Smooth muscle cell (in vitro differentiated cells): ENCODE results near the gene BLOC1S4. TPM values are rescaled to one million over a fixed set of nuclear protein-coding genes. Genes with fewer than 3 reads are reported as not detected.
"Not testable (repeated sequence)": the region's sequence is repeated elsewhere in the genome, so short reads cannot be mapped to it uniquely, and the experiment has no call there.

ENCODE experiments used
- DNase-seq: peaks from one replicate; lab custom pipeline; 2025; ENCODE audit not compliant: unreplicated experiment; lab: John Stamatoyannopoulos, UW
- H2AFZ ChIP-seq: fragments of 200-600 bp; sonication (generic); 2 replicates; pipeline ENCODE4 v1.6.0; 2016; ENCODE audit warnings: antibody characterized with exemption, low read depth, mild to moderate bottlenecking
- H3F3A ChIP-seq: fragments of 200-600 bp; sonication (generic); 2 replicates; pipeline ENCODE4 v1.6.0; 2017; ENCODE audit warnings: antibody characterized with exemption, low read depth
- H3K27ac ChIP-seq: fragments of 200-600 bp; sonication (generic); 2 replicates; pipeline ENCODE4 v1.5.1; 2016; ENCODE audit warnings: low read depth, mild to moderate bottlenecking
- H3K27me3 ChIP-seq: fragments of 200-600 bp; sonication (generic); 2 replicates; pipeline ENCODE4 v1.6.1; 2016; ENCODE audit warnings: low read depth, mild to moderate bottlenecking
- H3K36me3 ChIP-seq: fragments of 200-600 bp; sonication (generic); 2 replicates; pipeline ENCODE4 v1.5.1; 2016; ENCODE audit warnings: low read depth
- H3K4me1 ChIP-seq: fragments of 200-600 bp; sonication (generic); 2 replicates; pipeline ENCODE4 v1.5.1; 2016; ENCODE audit warnings: low read depth
- H3K4me2 ChIP-seq: fragments of 200-600 bp; sonication (generic); 2 replicates; pipeline ENCODE4 v1.6.0; 2016; ENCODE audit warnings: mild to moderate bottlenecking
- H3K4me3 ChIP-seq: fragments of 200-600 bp; sonication (generic); 2 replicates; pipeline ENCODE4 v1.5.1; 2016; ENCODE audit warnings: mild to moderate bottlenecking
- H3K79me2 ChIP-seq: fragments of 200-600 bp; sonication (generic); 2 replicates; pipeline ENCODE4 v1.6.0; 2016; ENCODE audit warnings: low read depth, mild to moderate bottlenecking
- H3K9ac ChIP-seq: fragments of 200-600 bp; sonication (generic); 2 replicates; pipeline ENCODE4 v1.6.0; 2016; ENCODE audit warnings: low read depth
- H3K9me3 ChIP-seq: fragments of 200-600 bp; sonication (generic); replicated peaks from 2 replicates; pipeline ENCODE4 v1.5.1; 2016; ENCODE audit warnings: low read depth
- H4K20me1 ChIP-seq: fragments of 200-600 bp; sonication (generic); 2 replicates; pipeline ENCODE4 v1.6.0; 2016; ENCODE audit warnings: low read depth
- WGBS: methylation state at CpG from one replicate; pipeline ENCODE4 v1.1.7; 2016; ENCODE audit warnings: low lambda C conversion rate; 5-methylcytosine and 5-hydroxymethylcytosine counted together
- polyA plus RNA-seq: library from polyadenylated mRNA; unstranded; fragments of >200 nt; fragmentation: Nextera tagmentation; extraction: Ambion mirVana; gene quantifications from 2 replicates; pipeline ENCODE4 v1.2.1, GENCODE V29; 2016
- total RNA-seq: library from RNA; depleted of rRNA; stranded (reverse); fragments of >200 nt; gene quantifications from 2 replicates; pipeline ENCODE4 v1.2.3, GENCODE V29; 2014
- TF ChIP-seq, protein P1 (sequence below): fragments of 200-600 bp; sonication (generic); IDR thresholded peaks from 2 replicates; pipeline ENCODE4 v1.5.1; 2017; ENCODE audit warnings: borderline replicate concordance, mild to moderate bottlenecking, antibody characterized with exemption; ENCODE audit not compliant: insufficient read depth, poor library complexity, severe bottlenecking

BLOC1S4 gene
- total and polyA plus RNA-seq, 2 experiments from 2014 or later, result 21.8 to 41.8 TPM

DNA sequence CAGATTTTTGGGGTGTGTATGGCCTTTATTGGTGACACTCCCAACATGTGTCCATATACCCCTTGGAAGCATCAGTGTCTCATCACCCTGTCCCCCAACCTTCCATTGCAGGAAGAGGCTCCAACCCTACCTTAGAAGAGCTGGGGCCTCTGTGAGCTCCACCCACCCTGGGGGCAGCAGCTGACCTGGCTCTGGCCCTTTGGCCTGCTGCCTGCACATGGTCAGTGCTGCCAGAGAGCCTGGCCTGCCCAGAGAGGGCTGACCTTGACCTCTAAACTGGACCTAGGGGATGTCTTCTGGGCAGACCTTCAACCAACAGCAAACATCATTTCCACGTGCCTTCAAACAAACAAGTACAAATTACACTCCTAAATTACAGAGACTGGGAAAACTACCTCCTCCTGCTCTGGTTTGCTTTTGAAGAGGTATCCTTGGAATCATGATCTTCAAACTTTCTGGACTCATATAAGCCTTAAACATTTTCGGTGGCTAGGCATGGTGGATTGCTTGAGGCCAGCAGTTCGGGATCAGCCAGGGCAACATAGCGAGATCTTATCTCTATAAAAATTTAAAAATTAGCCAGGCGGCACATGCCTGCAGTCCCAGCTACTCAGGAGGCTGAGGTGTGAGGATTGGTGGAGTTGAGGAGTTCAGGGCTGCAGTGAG lies 39.2 kb downstream of the BLOC1S4 start:
- no peak for DNase-seq
- no peaks in the 10 kb centered on the region for H4K20me1 ChIP-seq
- no peak overlapping the region for H3K4me2 ChIP-seq
- H3K9me3 ChIP-seq, result no peaks in the 10 kb centered on the region
- 91% methylated on average over 5 of the region's 5 CpGs for WGBS
- no peak overlapping the region for H3K27ac ChIP-seq
- no peak overlapping the region for H3K4me3 ChIP-seq
- no peaks in the 10 kb centered on the region for H3K79me2 ChIP-seq
- TF ChIP-seq, protein P1, sequence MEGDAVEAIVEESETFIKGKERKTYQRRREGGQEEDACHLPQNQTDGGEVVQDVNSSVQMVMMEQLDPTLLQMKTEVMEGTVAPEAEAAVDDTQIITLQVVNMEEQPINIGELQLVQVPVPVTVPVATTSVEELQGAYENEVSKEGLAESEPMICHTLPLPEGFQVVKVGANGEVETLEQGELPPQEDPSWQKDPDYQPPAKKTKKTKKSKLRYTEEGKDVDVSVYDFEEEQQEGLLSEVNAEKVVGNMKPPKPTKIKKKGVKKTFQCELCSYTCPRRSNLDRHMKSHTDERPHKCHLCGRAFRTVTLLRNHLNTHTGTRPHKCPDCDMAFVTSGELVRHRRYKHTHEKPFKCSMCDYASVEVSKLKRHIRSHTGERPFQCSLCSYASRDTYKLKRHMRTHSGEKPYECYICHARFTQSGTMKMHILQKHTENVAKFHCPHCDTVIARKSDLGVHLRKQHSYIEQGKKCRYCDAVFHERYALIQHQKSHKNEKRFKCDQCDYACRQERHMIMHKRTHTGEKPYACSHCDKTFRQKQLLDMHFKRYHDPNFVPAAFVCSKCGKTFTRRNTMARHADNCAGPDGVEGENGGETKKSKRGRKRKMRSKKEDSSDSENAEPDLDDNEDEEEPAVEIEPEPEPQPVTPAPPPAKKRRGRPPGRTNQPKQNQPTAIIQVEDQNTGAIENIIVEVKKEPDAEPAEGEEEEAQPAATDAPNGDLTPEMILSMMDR, result no peak
- no peaks in the 10 kb centered on the region for H3K36me3 ChIP-seq
- H2AFZ ChIP-seq, result no peak overlapping the region
- no peaks in the 10 kb centered on the region for H3F3A ChIP-seq
- no peaks in the 10 kb centered on the region for H3K27me3 ChIP-seq
- H3K9ac ChIP-seq, result no peak overlapping the region
- no peaks in the 10 kb centered on the region for H3K4me1 ChIP-seq

DNA sequence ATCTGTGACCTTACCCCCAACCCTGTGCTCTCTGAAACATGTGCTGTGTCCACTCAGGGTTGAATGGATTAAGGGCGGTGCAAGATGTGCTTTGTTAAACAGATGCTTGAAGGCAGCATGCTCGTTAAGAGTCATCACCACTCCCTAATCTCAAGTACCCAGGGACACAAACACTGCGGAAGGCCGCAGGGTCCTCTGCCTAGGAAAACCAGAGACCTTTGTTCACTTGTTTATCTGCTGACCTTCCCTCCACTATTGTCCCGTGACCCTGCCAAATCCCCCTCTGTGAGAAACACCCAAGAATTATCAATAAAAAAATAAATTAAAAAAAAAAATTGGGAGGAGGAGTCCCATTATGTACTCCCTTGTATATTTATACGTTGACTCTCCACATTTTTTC lies 40.4 kb downstream of the BLOC1S4 start:
- H3K36me3 ChIP-seq, H3K27me3 ChIP-seq, H2AFZ ChIP-seq, H3K79me2 ChIP-seq, H3K4me1 ChIP-seq, H3F3A ChIP-seq, H3K9ac ChIP-seq, H3K27ac ChIP-seq, DNase-seq, H3K4me2 ChIP-seq, H3K9me3 ChIP-seq, H3K4me3 ChIP-seq, H4K20me1 ChIP-seq: not testable (repeated sequence)
- 80% methylated on average over 2 of the region's 6 CpGs for WGBS

DNA sequence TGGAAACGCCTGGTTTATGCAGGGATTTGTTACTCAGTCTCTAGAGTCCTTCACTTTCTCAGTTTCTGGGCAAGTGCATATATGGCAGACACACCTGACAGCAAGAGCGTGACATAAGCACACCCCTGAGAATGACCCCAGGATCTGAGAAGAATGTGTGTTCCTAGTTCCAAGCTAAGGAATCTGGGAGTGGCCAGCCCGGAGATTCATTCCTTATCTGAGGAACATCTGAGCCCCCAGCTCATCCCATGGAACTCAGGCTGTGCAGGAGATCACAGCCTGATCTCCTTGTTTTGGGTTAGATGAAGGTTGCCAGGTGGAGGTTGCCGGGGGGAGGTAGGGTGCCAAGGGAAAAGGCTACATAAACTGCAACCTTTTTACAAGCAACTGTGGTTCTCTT lies 42.8 kb downstream of the BLOC1S4 start:
- H2AFZ ChIP-seq, result no peak overlapping the region
- H3K27ac ChIP-seq, result no peak overlapping the region
- no peaks in the 10 kb centered on the region for H3K4me1 ChIP-seq
- H3F3A ChIP-seq, result no peaks in the 10 kb centered on the region
- no peaks in the 10 kb centered on the region for H3K27me3 ChIP-seq
- no peak overlapping the region for H3K9ac ChIP-seq
- H3K9me3 ChIP-seq, result no peaks in the 10 kb centered on the region
- H4K20me1 ChIP-seq, result no peaks in the 10 kb centered on the region
- no peaks in the 10 kb centered on the region for H3K79me2 ChIP-seq
- H3K4me3 ChIP-seq, result no peak overlapping the region
- no peak for DNase-seq
- H3K4me2 ChIP-seq, result no peak overlapping the region
- WGBS, result 74% methylated on average over 4 of the region's 4 CpGs
- H3K36me3 ChIP-seq, result no peaks in the 10 kb centered on the region
- TF ChIP-seq, protein P1, result no peak

DNA sequence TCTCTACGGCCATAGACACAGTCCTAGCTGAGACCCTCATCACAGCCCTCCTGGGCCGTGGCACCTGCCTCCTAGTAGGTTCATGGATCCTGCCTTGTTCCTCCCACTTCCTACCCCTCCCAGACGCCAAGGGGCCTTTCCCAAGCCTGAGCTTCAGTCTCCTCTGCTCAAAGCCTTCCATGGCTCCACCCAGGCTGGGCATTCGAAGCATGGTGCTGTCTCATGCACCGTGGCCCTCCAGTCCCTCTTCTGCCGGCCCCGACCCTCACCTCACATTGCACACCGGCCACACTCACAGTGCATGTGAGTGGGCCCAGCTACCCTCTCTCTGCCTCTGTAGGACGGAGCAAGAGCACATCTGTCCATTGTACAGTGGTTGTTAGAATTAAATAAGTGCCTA lies 44.9 kb downstream of the BLOC1S4 start:
- DNase-seq, result no peak
- H3K36me3 ChIP-seq, result no peaks in the 10 kb centered on the region
- 95% methylated on average over 9 of the region's 9 CpGs for WGBS
- H2AFZ ChIP-seq, result no peak overlapping the region
- no peaks in the 10 kb centered on the region for H3F3A ChIP-seq
- H3K27ac ChIP-seq, result no peak overlapping the region
- no peak overlapping the region for H3K4me3 ChIP-seq
- no peaks in the 10 kb centered on the region for H3K4me1 ChIP-seq
- no peaks in the 10 kb centered on the region for H3K27me3 ChIP-seq
- TF ChIP-seq, protein P1, result no peak
- no peaks in the 10 kb centered on the region for H3K9me3 ChIP-seq
- H4K20me1 ChIP-seq, result no peaks in the 10 kb centered on the region
- no peak overlapping the region for H3K4me2 ChIP-seq
- H3K79me2 ChIP-seq, result no peaks in the 10 kb centered on the region
- no peak overlapping the region for H3K9ac ChIP-seq
